GM21423 (cell line): ENCODE measurements around the gene SLC13A2.
"Not testable (repeated sequence)": the region's sequence is repeated elsewhere in the genome, so short reads cannot be mapped to it uniquely, and the experiment has no call there.

Experiments used
- ATAC-seq: cut with Tn5 transposase; IDR thresholded peaks from one replicate; pipeline ENCODE4 v1.9.1; 2021; ENCODE audit warnings: mild to moderate bottlenecking, moderate library complexity; ENCODE audit not compliant: unreplicated experiment

SLC13A2 gene

GRCh38 chr17:28473542-28473941, at the start of gene SLC13A2:
TSS of gene SLC13A2 (plus strand) at chr17:28473644. CDS start at chr17:28473713, 69 bp downstream.
- no peak for ATAC-seq

GRCh38 chr17:28425206-28425605, 48.2 kb upstream of the SLC13A2 start:
- ATAC-seq: no peak

- ATAC-seq: no peak
Observed at GRCh38 chr17:28426081-28426519, 47.3 kb upstream of the SLC13A2 start.

GRCh38 chr17:28427371-28427770, 46.1 kb upstream of the SLC13A2 start:
- ATAC-seq: no peak

- ATAC-seq: not testable (repeated sequence)
Observed at GRCh38 chr17:28427982-28428381, 45.5 kb upstream of the SLC13A2 start.

GRCh38 chr17:28433721-28434120, 39.7 kb upstream of the SLC13A2 start:
- no peak for ATAC-seq

- ATAC-seq: not testable (repeated sequence)
Observed at GRCh38 chr17:28434326-28434725, 39.1 kb upstream of the SLC13A2 start.

GRCh38 chr17:28443901-28444638, 29.4 kb upstream of the SLC13A2 start:
- ATAC-seq: no peak

GRCh38 chr17:28446716-28447395, 26.6 kb upstream of the SLC13A2 start:
- ATAC-seq: no peak

GRCh38 chr17:28447396-28447760, 26.1 kb upstream of the SLC13A2 start:
- ATAC-seq: no peak

GRCh38 chr17:28449859-28450258, 23.6 kb upstream of the SLC13A2 start:
- no peak for ATAC-seq

- ATAC-seq: no peak
Observed at GRCh38 chr17:28457890-28458289, 15.6 kb upstream of the SLC13A2 start.

GRCh38 chr17:28458881-28459280, 14.6 kb upstream of the SLC13A2 start:
- ATAC-seq: not testable (repeated sequence)

- no peak for ATAC-seq
Observed at GRCh38 chr17:28460901-28461300, 12.5 kb upstream of the SLC13A2 start.

- no peak for ATAC-seq
Observed at GRCh38 chr17:28466001-28466400, 7.4 kb upstream of the SLC13A2 start.

GRCh38 chr17:28466521-28467048, 6.9 kb upstream of the SLC13A2 start:
- no peak for ATAC-seq

- ATAC-seq: no peak
Observed at GRCh38 chr17:28467456-28468025, 5.9 kb upstream of the SLC13A2 start.

GRCh38 chr17:28468033-28468735, 5.3 kb upstream of the SLC13A2 start:
- not testable (repeated sequence) for ATAC-seq

GRCh38 chr17:28468781-28469180, 4.7 kb upstream of the SLC13A2 start:
- ATAC-seq: no peak

- ATAC-seq: no peak
Observed at GRCh38 chr17:28469376-28469775, 4.1 kb upstream of the SLC13A2 start.

GRCh38 chr17:28470266-28470913, 3.1 kb upstream of the SLC13A2 start:
- no peak for ATAC-seq
